Mesenteric fat pad (tissue), 1 donor: ENCODE measurements around the gene ADA. TPM values are rescaled to one million over a fixed set of nuclear protein-coding genes. Genes with fewer than 3 reads are reported as not detected.

Experiments used
- DNase-seq: peaks from one replicate; pipeline ENCODE4 v3.0.0-alpha.2; 2020; ENCODE audit warnings: low spot score
- total RNA-seq: library from RNA; stranded (reverse); fragmentation: NEBNext Ultra II Directional; extraction: Animal tissue kit (Norgen Biotek cat#: 25700); gene quantifications from one replicate; pipeline ENCODE4 v1.2.1, GENCODE V29; 2021
- donor health status: DM: yes; HTN: yes; CAD: no.

ADA gene
- total RNA-seq, 1 donor from 2014 or later: 12.2 TPM

- DNase-seq: no peak
Measured at GRCh38 chr20:44582311-44583025, 69.0 kb downstream of the ADA start, which contains the start of gene PKIG. PKIG (plus strand) TSS chr20:44582579; CDS start chr20:44614557, 31,978 bp downstream.

DNA sequence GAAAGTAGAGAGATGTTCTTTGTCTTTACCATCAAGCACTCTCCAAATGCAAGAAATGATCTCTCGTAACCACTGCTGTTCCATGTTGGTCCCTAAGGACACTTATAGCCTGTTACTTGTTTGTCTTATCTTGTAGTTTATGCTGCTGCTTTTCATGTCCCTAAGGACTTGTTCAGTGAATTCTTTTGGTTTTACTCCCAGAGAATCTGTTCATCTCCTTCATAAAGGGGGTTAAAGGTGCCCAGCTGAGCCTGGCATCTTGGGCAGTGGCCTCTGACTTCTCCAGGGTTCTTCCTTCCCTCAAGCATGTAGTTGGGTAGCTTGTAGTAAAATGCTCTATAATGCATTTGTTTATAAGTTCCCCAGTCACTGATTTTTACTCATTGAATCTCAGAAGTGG lies 70.0 kb downstream of the ADA start:
- DNase-seq: no peak

- no peak for DNase-seq
Measured at GRCh38 chr20:44580581-44581268, 70.8 kb downstream of the ADA start.

DNA sequence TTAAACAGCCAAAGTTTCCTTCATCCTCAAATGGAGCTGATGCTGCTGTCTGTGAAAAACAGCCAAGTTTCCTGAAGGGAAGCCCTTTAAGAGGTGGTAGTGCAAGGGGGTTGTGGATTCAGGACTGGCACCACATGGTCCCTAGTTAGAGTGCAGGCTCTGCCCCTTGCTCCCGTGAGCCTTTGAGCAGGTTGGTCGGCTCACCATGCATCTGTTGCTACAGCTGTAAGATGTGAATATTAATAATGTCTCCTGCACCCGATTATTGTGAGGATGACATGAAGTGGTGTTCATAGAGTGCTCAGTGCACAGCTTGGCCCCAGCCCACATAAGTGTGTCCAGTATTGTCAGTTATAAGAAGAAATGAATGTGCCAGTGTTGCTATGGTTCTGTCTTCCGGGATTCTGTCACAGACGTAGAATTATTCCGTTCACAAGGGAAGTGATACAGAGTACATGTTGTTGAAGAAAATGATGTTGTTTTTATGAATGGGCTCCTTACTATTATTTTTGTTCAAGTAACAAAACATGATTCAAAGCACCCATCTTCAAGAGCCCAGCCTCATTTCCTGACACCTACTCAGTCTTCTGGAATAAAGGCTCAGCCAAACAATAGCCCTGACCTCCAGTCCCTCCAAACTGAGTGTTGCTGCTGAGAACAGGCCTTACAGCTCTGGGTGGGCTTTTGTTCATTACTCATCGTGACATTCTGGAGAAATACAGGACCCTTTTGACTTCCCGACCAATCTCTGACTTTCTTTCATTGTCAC lies 72.0 kb downstream of the ADA start:
- DNase-seq: no peak

- DNase-seq: no peak
Measured at GRCh38 chr20:44576297-44576696, 75.2 kb downstream of the ADA start.

- no peak for DNase-seq
Measured at GRCh38 chr20:44574372-44574771, 77.1 kb downstream of the ADA start.

GRCh38 chr20:44573501-44573869 lies 78.0 kb downstream of the ADA start:
- no peak for DNase-seq

DNA sequence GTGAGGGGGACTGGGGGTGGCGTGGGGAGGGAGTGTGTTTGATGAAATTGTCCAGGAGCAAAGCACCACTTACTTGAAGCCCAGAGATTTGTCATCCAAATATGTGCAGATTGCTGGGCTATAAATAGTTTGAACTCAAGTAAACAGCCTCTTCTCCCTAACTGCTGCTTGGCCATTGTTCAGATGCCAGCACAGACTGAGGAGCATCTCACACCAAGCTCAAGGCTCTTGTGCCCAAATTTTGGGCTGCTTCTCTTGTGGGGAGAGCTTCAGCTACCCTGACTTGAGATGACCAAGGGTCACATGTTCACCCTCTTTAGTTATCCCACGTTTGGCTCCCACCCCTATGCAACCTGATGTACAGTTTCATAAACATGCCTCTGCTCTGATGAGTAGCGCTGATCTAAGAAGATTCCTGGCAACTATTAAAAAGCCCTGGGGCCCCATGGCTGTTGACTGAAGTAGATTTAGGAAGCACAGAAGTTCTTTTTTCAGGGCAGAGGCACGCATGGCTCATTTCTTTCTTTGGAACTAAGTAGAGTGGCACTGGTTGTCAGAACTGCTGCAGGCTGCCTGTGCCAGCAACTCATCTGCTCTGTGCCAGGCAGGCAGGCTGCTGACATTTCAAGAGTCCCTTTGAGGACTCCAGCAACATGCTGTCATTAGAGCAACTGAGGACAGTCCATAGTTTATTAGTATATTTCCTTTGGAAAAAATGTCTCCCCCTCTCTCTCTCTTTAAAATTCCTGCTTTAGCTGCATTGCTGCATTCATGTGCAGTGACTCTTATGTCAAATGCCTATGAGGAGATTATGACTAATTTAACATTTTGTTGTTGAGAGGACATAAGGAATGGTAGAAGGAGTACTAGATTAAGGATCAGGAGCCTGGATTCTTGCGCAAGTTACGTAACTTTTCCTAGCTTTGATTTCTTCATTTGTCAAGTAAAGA lies 78.7 kb downstream of the ADA start:
- no peak for DNase-seq

GRCh38 chr20:44571362-44571988 lies 80.0 kb downstream of the ADA start:
- no peak for DNase-seq

GRCh38 chr20:44570367-44570766 lies 81.1 kb downstream of the ADA start:
- DNase-seq: no peak

Other genes starting within 250 kb of the ADA start
- 19.8 TPM for gene TTPAL, start 175.8 kb downstream of the ADA start, total RNA-seq
- 123 TPM for gene SERINC3, start 129.6 kb downstream of the ADA start, total RNA-seq
- 50.1 TPM for gene PKIG, start 69.1 kb downstream of the ADA start, total RNA-seq
- 51.5 TPM for gene CCN5, start 63.7 kb upstream of the ADA start, total RNA-seq
- 3.1 TPM for gene KCNK15, start 94.2 kb upstream of the ADA start, total RNA-seq
- gene RIMS4, start 158.8 kb upstream of the ADA start, total RNA-seq: 0.29 TPM
- 182 TPM for gene YWHAB, start 234.0 kb upstream of the ADA start, total RNA-seq